Neural cell (in vitro differentiated cells): ENCODE measurements around the gene GRHL1.

Experiments
- EZH2 ChIP-seq: fragments of 200-600, 300-800 bp; shearing (Covaris generic), sonication (generic); IDR thresholded peaks from 2 replicates; pipeline ENCODE4 v1.6.1; 2014; ENCODE audit warnings: antibody characterized with exemption, low read length, borderline replicate concordance, mild to moderate bottlenecking; ENCODE audit not compliant: insufficient read depth, poor library complexity, severe bottlenecking
- TF ChIP-seq, protein P1 (sequence below): IDR thresholded peaks from 2 replicates; pipeline ENCODE4 v1.6.1; 2012; ENCODE audit warnings: borderline replicate concordance
- TF ChIP-seq, protein P2 (sequence below): fragments of 450-650 bp; IDR thresholded peaks from 2 replicates; pipeline ENCODE4 v1.5.1; 2014; ENCODE audit warnings: antibody characterized with exemption, mild to moderate bottlenecking, moderate library complexity; ENCODE audit not compliant: poor library complexity, severe bottlenecking

DNA sequence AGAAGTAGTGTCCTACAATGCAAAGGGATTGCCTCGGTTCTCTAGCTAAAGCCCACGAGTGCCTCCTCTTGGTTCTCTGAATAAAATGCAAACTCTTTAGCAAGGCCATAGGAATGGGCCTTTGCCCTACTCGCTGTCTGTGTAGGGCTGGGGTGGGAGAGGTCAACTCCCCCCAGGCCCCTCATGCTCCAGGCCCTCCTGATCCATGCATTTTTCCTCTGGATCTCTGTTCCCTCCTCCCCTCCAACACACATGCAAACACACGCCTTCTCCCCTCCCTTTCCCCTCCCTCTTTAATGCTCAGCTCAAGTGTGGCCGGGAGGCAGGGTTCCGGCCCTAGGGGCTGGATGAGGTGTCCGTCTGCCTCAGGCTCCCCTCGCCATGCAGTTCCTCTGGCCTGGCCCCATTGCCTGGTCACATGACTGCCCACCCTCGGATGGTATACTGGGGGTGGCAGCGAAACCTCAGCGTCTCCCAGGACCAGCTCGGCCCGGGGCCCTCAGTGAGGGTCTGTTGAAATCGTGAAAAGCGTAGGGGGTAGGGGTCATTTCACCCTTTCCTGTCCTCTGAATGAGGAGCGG lies 77.0 kb downstream of the GRHL1 start:
- TF ChIP-seq, protein P1, sequence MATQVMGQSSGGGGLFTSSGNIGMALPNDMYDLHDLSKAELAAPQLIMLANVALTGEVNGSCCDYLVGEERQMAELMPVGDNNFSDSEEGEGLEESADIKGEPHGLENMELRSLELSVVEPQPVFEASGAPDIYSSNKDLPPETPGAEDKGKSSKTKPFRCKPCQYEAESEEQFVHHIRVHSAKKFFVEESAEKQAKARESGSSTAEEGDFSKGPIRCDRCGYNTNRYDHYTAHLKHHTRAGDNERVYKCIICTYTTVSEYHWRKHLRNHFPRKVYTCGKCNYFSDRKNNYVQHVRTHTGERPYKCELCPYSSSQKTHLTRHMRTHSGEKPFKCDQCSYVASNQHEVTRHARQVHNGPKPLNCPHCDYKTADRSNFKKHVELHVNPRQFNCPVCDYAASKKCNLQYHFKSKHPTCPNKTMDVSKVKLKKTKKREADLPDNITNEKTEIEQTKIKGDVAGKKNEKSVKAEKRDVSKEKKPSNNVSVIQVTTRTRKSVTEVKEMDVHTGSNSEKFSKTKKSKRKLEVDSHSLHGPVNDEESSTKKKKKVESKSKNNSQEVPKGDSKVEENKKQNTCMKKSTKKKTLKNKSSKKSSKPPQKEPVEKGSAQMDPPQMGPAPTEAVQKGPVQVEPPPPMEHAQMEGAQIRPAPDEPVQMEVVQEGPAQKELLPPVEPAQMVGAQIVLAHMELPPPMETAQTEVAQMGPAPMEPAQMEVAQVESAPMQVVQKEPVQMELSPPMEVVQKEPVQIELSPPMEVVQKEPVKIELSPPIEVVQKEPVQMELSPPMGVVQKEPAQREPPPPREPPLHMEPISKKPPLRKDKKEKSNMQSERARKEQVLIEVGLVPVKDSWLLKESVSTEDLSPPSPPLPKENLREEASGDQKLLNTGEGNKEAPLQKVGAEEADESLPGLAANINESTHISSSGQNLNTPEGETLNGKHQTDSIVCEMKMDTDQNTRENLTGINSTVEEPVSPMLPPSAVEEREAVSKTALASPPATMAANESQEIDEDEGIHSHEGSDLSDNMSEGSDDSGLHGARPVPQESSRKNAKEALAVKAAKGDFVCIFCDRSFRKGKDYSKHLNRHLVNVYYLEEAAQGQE = no peak
- TF ChIP-seq, protein P2, sequence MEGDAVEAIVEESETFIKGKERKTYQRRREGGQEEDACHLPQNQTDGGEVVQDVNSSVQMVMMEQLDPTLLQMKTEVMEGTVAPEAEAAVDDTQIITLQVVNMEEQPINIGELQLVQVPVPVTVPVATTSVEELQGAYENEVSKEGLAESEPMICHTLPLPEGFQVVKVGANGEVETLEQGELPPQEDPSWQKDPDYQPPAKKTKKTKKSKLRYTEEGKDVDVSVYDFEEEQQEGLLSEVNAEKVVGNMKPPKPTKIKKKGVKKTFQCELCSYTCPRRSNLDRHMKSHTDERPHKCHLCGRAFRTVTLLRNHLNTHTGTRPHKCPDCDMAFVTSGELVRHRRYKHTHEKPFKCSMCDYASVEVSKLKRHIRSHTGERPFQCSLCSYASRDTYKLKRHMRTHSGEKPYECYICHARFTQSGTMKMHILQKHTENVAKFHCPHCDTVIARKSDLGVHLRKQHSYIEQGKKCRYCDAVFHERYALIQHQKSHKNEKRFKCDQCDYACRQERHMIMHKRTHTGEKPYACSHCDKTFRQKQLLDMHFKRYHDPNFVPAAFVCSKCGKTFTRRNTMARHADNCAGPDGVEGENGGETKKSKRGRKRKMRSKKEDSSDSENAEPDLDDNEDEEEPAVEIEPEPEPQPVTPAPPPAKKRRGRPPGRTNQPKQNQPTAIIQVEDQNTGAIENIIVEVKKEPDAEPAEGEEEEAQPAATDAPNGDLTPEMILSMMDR = no peak
- TF ChIP-seq EZH2 = no peak
